Measurements from ENCODE around the gene CAMTA1. TPM values are rescaled to one million over a fixed set of nuclear protein-coding genes. Genes with fewer than 3 reads are reported as not detected.

Gene CAMTA1
- total RNA-seq, 1 donor from 2014 or later, result 99.0 TPM

- Mint-ChIP-seq H3K36me3 (ENCODE audit: insufficient read depth) (peaks cover 3% of the 10 kb centered on the region), H3K27ac (no peak overlapping the region), H3K27me3 (peaks cover 17% of the 10 kb centered on the region), H3K9me3 (ENCODE audit: low read depth) (peaks cover 16% of the 10 kb centered on the region), H3K4me3 (ENCODE audit: low read depth) (no peak overlapping the region), H3K4me1 (ENCODE audit: low read depth) (no peaks in the 10 kb centered on the region)
- no peak for TF ChIP-seq CTCF (IDR thresholded peaks at IDR 0.05; ENCODE audit: unreplicated experiment)
- no peak for DNase-seq (ENCODE audit: low spot score, unreplicated experiment)
Measured at GRCh38 chr1:7079637-7080036, 294.4 kb downstream of the CAMTA1 start.

- Mint-ChIP-seq H3K4me3 (ENCODE audit: low read depth) (no peak overlapping the region), H3K27me3 (peaks cover 5% of the 10 kb centered on the region), H3K4me1 (ENCODE audit: low read depth) (no peaks in the 10 kb centered on the region), H3K27ac (no peak overlapping the region), H3K36me3 (ENCODE audit: insufficient read depth) (peaks cover 3% of the 10 kb centered on the region), H3K9me3 (ENCODE audit: low read depth) (peaks cover 6% of the 10 kb centered on the region)
- DNase-seq (ENCODE audit: low spot score, unreplicated experiment), result no peak
- TF ChIP-seq CTCF (IDR thresholded peaks at IDR 0.05; ENCODE audit: unreplicated experiment), result no peak
Measured at GRCh38 chr1:7084232-7084894, 299.1 kb downstream of the CAMTA1 start.

- H3K4me3 Mint-ChIP-seq (ENCODE audit: low read depth), result no peak overlapping the region
- no peak overlapping the region for H3K27ac Mint-ChIP-seq
- no peaks in the 10 kb centered on the region for H3K36me3 Mint-ChIP-seq (ENCODE audit: insufficient read depth)
- TF ChIP-seq CTCF (IDR thresholded peaks at IDR 0.05; ENCODE audit: unreplicated experiment), result no peak
- H3K27me3 Mint-ChIP-seq, result peaks cover 5% of the 10 kb centered on the region
- H3K9me3 Mint-ChIP-seq (ENCODE audit: low read depth), result no peaks in the 10 kb centered on the region
- DNase-seq (ENCODE audit: low spot score, unreplicated experiment), result no peak
- H3K4me1 Mint-ChIP-seq (ENCODE audit: low read depth), result no peaks in the 10 kb centered on the region
Measured at GRCh38 chr1:7085521-7085920, 300.3 kb downstream of the CAMTA1 start.

- no peak for DNase-seq (ENCODE audit: low spot score, unreplicated experiment)
- Mint-ChIP-seq H3K27me3 (peaks cover 9% of the 10 kb centered on the region), H3K4me1 (ENCODE audit: low read depth) (no peaks in the 10 kb centered on the region), H3K27ac (no peak overlapping the region), H3K9me3 (ENCODE audit: low read depth) (no peaks in the 10 kb centered on the region), H3K4me3 (ENCODE audit: low read depth) (no peak overlapping the region), H3K36me3 (ENCODE audit: insufficient read depth) (no peaks in the 10 kb centered on the region)
- no peak for TF ChIP-seq CTCF (IDR thresholded peaks at IDR 0.05; ENCODE audit: unreplicated experiment)
Measured at GRCh38 chr1:7086106-7086505, 300.9 kb downstream of the CAMTA1 start.

GRCh38 chr1:7087888-7088287, 302.6 kb downstream of the CAMTA1 start:
- peaks cover 9% of the 10 kb centered on the region for H3K27me3 Mint-ChIP-seq

More at GRCh38 chr1:7087888-7088287, 302.6 kb downstream of the CAMTA1 start:
- Mint-ChIP-seq H3K36me3 (ENCODE audit: insufficient read depth) (no peaks in the 10 kb centered on the region), H3K4me1 (ENCODE audit: low read depth) (no peaks in the 10 kb centered on the region), H3K27ac (no peak overlapping the region), H3K4me3 (ENCODE audit: low read depth) (no peak overlapping the region), H3K9me3 (ENCODE audit: low read depth) (no peaks in the 10 kb centered on the region)
- DNase-seq (ENCODE audit: low spot score, unreplicated experiment), result no peak
- TF ChIP-seq CTCF (IDR thresholded peaks at IDR 0.05; ENCODE audit: unreplicated experiment), result no peak

Data from progenitor cell of endocrine pancreas (in vitro differentiated cells).